CD1c-positive myeloid dendritic cell (primary cell): ENCODE measurements around the gene ICA1L.
"Not testable (repeated sequence)": the region's sequence is repeated elsewhere in the genome, so short reads cannot be mapped to it uniquely, and the experiment has no call there.

ENCODE experiments used
- DNase-seq: peaks from one replicate; pipeline ENCODE4 v3.0.0-alpha.2; 2016; ENCODE audit errors: extremely low spot score

ICA1L gene

GRCh38 chr2:202871300-202872141 lies at the start of gene ICA1L:
Gene ICA1L, minus strand, starts transcription at chr2:202871766. Its CDS starts 42,757 bp downstream, at chr2:202829009.
- peak; percentile 65 for DNase-seq

DNA sequence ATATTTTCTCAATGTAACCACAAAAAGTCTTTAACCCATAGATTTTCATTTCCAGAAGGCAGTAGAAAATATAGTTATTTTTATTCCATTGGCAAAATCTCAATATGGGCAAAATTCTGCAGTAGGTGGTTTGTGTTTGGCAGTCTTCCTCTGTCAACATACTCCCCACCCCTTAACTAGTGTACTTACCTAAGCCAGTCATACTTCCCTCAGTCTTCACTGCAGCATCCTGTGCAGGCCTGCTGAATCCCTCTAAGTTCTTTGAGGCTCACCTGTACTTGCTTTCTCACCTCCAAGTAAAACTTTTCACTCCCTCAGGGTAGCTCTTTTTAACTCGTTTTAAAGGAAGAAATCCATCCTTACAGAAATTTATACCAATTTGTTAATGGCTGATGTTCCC lies 47.3 kb upstream of the ICA1L start:
- DNase-seq, result no peak

- DNase-seq, result not testable (repeated sequence)
Measured at GRCh38 chr2:202912342-202913201, 41.0 kb upstream of the ICA1L start.

- DNase-seq, result peak; percentile 94
Measured at GRCh38 chr2:202911512-202912341, 40.2 kb upstream of the ICA1L start, which contains the start of the genes CARF and WDR12. Gene CARF, plus strand, starts transcription at chr2:202912275. Its CDS starts 29,628 bp downstream, at chr2:202941903. Gene WDR12, minus strand, starts transcription at chr2:202911673. Its CDS starts 197 bp downstream, at chr2:202911476.

DNA sequence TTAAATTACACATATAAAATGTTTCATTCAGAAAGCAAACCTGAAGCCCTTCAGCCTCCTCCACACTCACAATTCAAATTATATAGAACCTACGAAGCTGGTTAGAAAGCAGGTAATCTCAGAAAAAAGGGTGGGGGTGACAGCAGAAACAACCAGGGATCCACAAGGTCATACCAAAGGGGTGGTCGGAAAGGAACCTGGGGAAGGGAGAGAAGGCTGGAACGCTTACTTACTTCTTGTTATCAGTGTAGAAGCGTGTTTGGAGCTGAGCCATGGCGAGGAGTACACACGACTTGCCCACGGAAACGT lies 39.6 kb upstream of the ICA1L start:
- DNase-seq, result no peak

DNA sequence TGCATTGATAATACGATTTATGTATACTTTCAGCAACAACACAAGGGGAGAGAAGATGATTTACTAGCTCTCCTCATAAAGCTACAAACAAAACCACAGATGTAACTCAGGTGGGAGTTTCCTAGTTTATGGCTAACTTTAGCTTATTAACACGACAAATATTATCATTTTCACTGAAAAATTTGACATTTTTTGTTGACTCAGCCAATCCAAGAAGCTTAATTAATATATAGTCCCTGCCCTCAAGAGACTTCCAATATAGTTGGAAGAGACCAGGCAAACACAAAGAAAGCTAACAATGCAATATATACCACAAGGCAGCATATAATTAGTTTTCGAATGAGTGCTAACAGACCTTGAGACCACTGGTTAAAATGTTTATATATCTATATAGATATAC lies 39.1 kb upstream of the ICA1L start:
- no peak for DNase-seq

GRCh38 chr2:202910250-202910649 lies 38.7 kb upstream of the ICA1L start:
- not testable (repeated sequence) for DNase-seq

DNA sequence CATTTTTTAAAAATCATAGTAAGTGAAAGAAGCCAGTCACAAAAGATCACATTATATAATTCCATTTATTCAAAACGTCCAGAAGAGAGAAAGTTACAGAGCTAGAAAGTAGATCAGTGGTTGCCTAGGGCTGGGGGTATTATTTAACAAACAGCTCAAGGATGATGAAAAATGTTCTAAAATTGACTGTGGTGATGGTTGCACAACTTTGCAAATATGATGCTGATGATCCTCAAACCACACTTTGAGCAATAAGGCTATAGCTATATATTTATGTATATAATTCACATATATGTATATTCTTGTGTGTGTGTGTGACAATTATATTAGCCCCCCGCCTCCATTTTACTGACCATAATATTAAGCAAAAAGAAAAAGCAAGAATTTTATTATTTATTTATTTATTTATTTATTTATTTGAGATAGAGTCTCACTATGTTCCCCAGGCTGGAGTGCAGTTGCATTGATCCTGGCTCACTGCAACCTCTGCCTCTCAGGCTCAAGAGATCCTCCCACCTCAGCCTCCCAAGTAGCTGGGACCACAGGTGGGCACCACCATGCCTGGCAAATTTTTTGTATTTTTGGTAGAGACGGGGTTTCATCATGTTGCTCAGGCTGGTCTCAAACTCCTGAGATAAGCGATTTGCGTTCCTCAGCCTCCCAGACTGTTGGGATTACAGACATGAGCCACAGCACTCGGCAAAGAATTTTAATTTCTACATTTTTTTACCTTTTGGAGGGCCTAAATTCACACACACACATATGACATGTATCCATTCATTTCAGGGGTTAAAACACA lies 38.0 kb upstream of the ICA1L start:
- no peak for DNase-seq

GRCh38 chr2:202908186-202908585 lies 36.6 kb upstream of the ICA1L start:
- no peak for DNase-seq

GRCh38 chr2:202905507-202905906 lies 33.9 kb upstream of the ICA1L start:
- not testable (repeated sequence) for DNase-seq

- no peak for DNase-seq
Measured at GRCh38 chr2:202885190-202885589, 13.6 kb upstream of the ICA1L start.

DNA sequence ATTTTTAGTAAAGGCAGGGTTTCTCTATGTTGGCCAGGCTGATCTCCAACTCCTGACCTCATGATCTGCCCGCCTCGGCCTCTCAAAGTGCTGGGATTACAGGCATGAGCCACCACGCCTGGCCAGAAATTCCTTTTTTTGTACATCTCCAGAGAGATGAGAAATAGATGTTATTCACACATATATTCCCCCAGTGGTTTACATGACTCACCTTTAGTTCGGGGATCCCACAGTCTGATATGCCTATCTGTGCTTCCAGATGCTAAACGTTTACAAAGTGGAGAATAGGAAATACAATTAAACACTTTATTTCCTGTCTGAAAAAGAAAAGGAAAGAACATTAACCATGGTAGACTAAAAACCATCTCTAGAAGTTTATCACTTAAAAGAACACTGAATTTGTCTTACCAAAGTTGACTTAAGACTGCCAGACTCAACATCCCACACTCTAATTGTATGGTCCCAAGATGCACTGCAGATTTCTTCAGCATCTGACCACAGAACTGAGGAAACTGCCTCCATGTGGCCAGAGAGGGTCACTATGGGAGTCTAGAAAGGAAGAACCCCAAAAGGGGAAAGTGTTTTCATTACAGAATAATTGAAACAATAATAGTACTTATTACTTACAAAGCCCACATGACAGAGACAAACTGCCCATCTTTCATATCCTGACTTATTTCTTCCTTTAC lies 12.6 kb upstream of the ICA1L start:
- DNase-seq, result peak; percentile 2

GRCh38 chr2:202881570-202881969 lies 10.0 kb upstream of the ICA1L start:
- no peak for DNase-seq

GRCh38 chr2:202877699-202878098 lies 6.1 kb upstream of the ICA1L start:
- DNase-seq, result no peak

DNA sequence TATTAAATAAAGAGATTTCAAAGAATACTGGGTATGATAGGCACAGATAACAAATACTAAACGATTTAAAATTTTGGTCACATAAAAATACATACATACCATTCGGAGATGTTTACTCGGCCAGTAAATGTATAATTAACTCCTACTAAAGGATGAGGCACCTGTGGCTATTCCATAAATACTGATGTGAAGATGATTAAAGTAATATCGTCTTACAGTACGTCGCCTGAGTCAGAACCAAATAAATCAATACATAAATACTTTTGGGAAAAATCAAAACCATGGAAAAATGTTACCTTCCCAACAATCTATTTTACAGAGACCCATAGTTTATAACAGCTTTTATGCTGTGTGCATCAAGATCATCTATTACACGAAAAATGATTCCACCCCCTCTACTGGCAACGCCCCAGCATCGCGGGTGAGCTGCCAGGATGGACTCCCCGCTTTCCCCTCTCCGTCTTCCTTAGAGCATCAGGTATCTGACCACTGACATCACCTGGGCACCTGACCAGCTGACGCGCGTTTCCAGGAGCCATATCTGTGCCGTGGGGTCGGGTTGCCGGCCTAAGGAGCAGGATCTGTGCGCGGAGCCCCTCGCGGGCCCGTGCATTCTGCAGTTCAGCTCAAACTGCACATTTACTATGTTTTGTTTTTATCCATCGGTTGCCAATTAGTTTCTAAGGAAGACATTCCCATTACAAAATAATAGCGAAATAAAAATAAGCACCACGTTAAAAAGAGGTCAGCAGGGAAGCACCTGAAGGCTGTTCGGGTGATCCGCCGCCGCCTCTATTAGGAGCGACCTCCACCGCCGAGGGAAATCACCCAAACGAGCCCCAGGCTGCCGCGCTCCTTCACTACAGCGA lies 901 bp downstream of the ICA1L start:
- peak; percentile 57 for DNase-seq

DNA sequence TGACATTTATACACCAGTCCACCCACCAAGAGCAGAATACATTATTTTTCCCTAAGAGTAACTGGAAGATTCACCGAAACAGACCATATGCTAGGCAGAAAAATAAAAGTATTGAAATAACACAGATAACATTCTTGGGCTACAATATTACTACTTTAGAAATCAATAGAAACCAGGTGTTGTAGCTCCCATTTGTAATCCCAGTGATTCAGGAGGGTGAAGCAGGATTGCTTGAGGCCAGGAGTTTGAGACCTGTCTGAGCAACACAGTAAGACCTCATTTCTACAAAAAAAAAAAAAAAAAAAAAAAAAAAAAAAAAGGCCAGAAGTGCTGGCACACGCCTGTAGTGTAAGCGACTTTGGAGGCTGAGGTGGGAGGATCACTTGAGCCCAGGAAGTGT lies 9.6 kb downstream of the ICA1L start:
- DNase-seq, result no peak

DNA sequence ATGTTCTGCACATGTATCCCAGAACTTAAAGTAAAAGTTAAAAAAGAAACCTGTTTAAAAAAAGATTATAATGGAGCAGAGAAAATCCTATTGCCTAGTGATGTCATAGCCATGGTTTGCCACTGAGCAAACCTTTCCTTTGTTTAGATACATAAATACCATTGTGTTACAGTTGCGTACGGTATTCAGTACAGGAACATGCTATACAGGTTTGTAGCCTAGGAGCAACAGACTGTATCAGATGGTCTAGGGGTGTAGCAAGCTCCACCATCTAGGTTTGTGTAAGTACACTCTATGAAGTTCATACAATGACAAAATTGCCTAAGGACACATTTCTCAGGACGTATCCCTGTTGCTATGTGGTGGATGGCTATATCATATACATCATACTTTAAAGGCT lies 13.0 kb downstream of the ICA1L start:
- no peak for DNase-seq

- not testable (repeated sequence) for DNase-seq
Measured at GRCh38 chr2:202849343-202849742, 22.2 kb downstream of the ICA1L start.

GRCh38 chr2:202848813-202849212 lies 22.8 kb downstream of the ICA1L start:
- peak; percentile 57 for DNase-seq
